ENCODE results near the gene TBL1XR1.

Gene TBL1XR1

DNA sequence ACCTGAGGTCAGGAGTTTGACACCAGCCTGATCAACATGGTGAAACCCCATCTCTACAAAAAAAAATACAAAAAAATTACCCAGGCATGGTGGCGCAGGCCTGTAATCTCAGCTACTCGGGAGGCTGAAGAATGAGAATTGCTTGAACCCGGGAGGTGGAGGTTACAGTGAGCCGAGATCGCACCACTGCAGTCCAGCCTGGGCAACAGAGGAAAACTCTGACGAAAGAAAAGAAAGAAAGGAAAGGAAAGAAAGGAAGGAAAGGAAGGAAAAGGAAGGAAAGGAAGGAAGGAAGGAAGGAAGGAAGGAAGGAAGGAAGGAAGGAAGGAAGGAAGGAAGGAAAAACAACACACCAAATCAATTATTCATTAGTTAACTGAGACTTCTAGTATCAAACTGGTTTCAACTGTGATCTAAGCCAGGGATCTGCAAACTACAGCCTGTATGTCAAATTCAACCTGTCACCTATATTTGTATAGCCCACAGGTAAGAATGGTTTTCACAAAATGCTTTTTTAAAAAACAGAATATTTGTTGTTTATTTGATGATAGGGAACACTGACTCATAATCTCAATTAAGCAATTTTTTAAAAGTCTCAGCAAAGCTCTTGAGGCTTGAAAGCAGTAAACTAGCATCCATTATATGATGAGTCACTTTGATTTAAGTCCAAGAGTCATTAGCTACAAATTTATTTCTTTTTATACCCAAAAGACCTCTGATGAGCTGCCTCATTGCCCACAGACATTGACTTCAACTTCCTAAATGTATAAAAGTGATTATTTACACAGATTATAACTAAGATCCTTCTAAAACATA, 127.6 kb downstream of the TBL1XR1 start:
- Histone ChIP-seq H3K27ac (ENCODE audit: low read depth, low read length) (no peak overlapping the region), H3K9me3 (ENCODE audit: low read length) (no peaks in the 10 kb centered on the region), H3K4me1 (ENCODE audit: insufficient read depth, low read length) (peaks cover 37% of the 10 kb centered on the region), H3K36me3 (ENCODE audit: insufficient read depth, low read length) (no peaks in the 10 kb centered on the region), H3K27me3 (ENCODE audit: control insufficient read depth in 1 of 2, insufficient read depth in 2 of 2, low read length in 2 of 2) (no peaks in the 10 kb centered on the region), H3K4me3 (ENCODE audit: low read depth in 1 of 2, low read length in 2 of 2) (no peak overlapping the region), H3K9ac (ENCODE audit: low read length) (no peak overlapping the region)

DNA sequence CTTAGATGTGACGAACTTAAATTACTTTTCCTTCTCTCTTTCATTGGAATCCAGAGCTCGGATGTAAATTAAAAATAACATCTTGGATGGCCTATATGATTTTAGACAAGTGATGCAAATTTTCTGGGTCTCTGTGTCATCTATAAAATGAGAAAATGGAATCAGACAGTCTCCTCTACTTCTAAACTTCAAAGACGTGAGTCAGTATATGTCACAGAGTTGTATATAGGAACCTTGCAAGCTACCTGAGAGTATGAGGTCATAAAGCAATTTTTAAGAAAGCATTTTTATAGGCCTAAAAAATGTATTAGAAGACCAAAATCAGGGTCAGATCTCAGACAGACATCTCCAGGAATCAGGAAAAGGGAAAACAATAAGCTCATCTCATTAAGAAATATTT, 128.3 kb downstream of the TBL1XR1 start:
- H3K27ac ChIP-seq (ENCODE audit: low read depth, low read length) = no peak overlapping the region
- H3K9me3 ChIP-seq (ENCODE audit: low read length) = no peaks in the 10 kb centered on the region
- peaks cover 37% of the 10 kb centered on the region for H3K4me1 ChIP-seq (ENCODE audit: insufficient read depth, low read length)
- H3K9ac ChIP-seq (ENCODE audit: low read length) = no peak overlapping the region
- H3K27me3 ChIP-seq (ENCODE audit: control insufficient read depth in 1 of 2, insufficient read depth in 2 of 2, low read length in 2 of 2) = no peaks in the 10 kb centered on the region
- no peak overlapping the region for H3K4me3 ChIP-seq (ENCODE audit: low read depth in 1 of 2, low read length in 2 of 2)
- no peaks in the 10 kb centered on the region for H3K36me3 ChIP-seq (ENCODE audit: insufficient read depth, low read length)

DNA sequence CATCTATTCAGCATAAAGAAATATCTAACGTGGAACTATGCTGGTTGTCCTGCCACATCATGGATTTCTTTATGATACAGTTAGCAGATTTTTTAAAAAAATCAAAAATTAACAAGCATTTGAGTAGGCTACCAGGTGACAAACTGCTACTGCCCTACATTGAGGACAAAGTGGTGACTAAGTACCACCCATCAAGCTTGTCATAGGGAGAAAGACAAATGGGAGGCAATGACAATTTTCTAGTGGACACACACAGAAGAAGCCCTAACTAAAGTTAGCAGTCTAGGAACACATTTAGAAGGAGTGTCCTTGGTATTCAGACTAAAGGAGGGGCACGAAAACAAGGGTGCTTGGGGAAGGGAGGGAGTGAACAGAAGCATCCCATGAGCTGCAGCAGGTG, 131.2 kb downstream of the TBL1XR1 start:
- peaks cover 51% of the 10 kb centered on the region for H3K4me1 ChIP-seq (ENCODE audit: insufficient read depth, low read length)
- H3K9ac ChIP-seq (ENCODE audit: low read length) = no peak overlapping the region
- no peak overlapping the region for H3K27ac ChIP-seq (ENCODE audit: low read depth, low read length)
- H3K36me3 ChIP-seq (ENCODE audit: insufficient read depth, low read length) = no peaks in the 10 kb centered on the region
- no peak overlapping the region for H3K4me3 ChIP-seq (ENCODE audit: low read depth in 1 of 2, low read length in 2 of 2)
- H3K27me3 ChIP-seq (ENCODE audit: control insufficient read depth in 1 of 2, insufficient read depth in 2 of 2, low read length in 2 of 2) = no peaks in the 10 kb centered on the region
- no peaks in the 10 kb centered on the region for H3K9me3 ChIP-seq (ENCODE audit: low read length)

- Histone ChIP-seq H3K9me3 (ENCODE audit: low read length) (no peaks in the 10 kb centered on the region), H3K4me3 (ENCODE audit: low read depth in 1 of 2, low read length in 2 of 2) (no peak overlapping the region), H3K9ac (ENCODE audit: low read length) (no peak overlapping the region), H3K27me3 (ENCODE audit: control insufficient read depth in 1 of 2, insufficient read depth in 2 of 2, low read length in 2 of 2) (no peaks in the 10 kb centered on the region), H3K36me3 (ENCODE audit: insufficient read depth, low read length) (no peaks in the 10 kb centered on the region), H3K27ac (ENCODE audit: low read depth, low read length) (no peak overlapping the region), H3K4me1 (ENCODE audit: insufficient read depth, low read length) (peaks cover 51% of the 10 kb centered on the region)
Observed at GRCh38 chr3:177065285-177066033, 131.8 kb downstream of the TBL1XR1 start.

DNA sequence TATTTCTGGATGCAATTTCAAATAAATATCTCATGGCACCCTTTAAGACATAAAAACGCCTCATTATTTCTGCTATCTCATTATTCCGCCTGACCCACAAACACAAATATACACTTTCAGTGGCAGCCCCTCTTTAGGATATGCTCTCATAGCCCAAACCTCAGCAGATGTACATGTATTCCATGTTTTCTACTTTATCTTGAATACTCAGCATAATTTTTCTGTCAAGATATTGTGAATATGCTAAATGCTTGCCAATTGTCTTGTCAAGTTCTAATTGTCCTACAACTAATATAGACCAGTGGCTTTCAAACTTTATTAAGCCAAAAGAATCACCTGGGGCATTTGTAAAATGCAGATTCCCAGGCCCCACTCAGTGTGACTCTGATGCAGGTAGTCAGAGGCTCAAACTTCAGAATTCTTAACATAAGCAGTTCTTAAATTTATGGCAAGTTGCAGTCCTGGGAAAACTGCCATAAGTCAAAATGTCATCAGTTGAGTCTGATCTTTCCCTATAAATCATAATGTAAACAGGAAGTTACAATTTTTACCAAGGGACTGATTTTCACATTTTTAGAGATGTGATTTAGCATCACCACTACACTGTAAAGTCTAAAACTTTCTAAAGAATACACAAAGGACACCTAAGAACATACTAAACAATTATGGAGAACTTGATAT, 135.1 kb downstream of the TBL1XR1 start:
- Histone ChIP-seq H3K27me3 (ENCODE audit: control insufficient read depth in 1 of 2, insufficient read depth in 2 of 2, low read length in 2 of 2) (no peaks in the 10 kb centered on the region), H3K27ac (ENCODE audit: low read depth, low read length) (no peak overlapping the region), H3K36me3 (ENCODE audit: insufficient read depth, low read length) (no peaks in the 10 kb centered on the region), H3K9ac (ENCODE audit: low read length) (no peak overlapping the region), H3K9me3 (ENCODE audit: low read length) (no peaks in the 10 kb centered on the region), H3K4me1 (ENCODE audit: insufficient read depth, low read length) (peaks cover 39% of the 10 kb centered on the region), H3K4me3 (ENCODE audit: low read depth in 1 of 2, low read length in 2 of 2) (no peak overlapping the region)

DNA sequence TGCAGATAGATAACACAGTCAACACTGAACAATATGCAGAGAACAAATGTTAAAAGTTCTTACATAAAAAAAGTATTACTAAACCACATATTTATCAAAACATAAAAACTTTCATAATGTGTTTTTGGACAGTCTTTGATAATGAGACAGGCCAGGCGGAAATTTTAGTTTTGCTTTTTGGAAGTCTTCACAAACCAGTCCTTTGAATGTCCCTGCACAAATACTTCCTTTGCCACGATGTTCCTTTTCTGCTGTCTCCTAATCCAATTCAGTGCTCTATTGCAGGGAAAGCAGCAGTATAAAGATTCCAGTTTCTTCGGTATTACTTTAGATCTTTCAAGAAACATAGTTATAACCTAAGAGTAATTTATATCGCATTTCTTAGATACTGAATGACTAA, 135.9 kb downstream of the TBL1XR1 start:
- Histone ChIP-seq H3K4me3 (ENCODE audit: low read depth in 1 of 2, low read length in 2 of 2) (no peak overlapping the region), H3K27ac (ENCODE audit: low read depth, low read length) (no peak overlapping the region), H3K27me3 (ENCODE audit: control insufficient read depth in 1 of 2, insufficient read depth in 2 of 2, low read length in 2 of 2) (no peaks in the 10 kb centered on the region), H3K4me1 (ENCODE audit: insufficient read depth, low read length) (peaks cover 38% of the 10 kb centered on the region), H3K9me3 (ENCODE audit: low read length) (no peaks in the 10 kb centered on the region), H3K36me3 (ENCODE audit: insufficient read depth, low read length) (no peaks in the 10 kb centered on the region), H3K9ac (ENCODE audit: low read length) (no peak overlapping the region)

DNA sequence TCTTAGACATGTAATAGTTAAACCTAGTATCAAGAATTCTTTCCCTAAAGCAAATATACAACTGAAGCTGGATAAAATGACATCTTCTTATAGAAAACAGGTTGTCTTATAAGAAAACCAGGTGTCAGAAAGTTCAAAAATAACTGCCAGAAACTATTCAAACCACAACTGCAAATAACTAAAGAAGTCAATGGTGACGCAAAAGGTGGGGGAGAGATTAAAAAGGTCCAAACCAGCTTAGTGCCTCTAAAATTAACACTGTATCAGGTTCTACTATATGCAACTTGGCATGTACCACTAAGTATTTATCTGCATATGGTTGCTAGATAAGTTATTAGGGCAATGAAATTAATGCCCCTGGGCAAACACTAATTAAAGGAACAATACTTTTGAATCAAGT, 136.8 kb downstream of the TBL1XR1 start:
- Histone ChIP-seq H3K4me1 (ENCODE audit: insufficient read depth, low read length) (peaks cover 34% of the 10 kb centered on the region), H3K4me3 (ENCODE audit: low read depth in 1 of 2, low read length in 2 of 2) (no peak overlapping the region), H3K9me3 (ENCODE audit: low read length) (no peaks in the 10 kb centered on the region), H3K27me3 (ENCODE audit: control insufficient read depth in 1 of 2, insufficient read depth in 2 of 2, low read length in 2 of 2) (no peaks in the 10 kb centered on the region), H3K9ac (ENCODE audit: low read length) (no peak overlapping the region), H3K27ac (ENCODE audit: low read depth, low read length) (no peak overlapping the region), H3K36me3 (ENCODE audit: insufficient read depth, low read length) (no peaks in the 10 kb centered on the region)

DNA sequence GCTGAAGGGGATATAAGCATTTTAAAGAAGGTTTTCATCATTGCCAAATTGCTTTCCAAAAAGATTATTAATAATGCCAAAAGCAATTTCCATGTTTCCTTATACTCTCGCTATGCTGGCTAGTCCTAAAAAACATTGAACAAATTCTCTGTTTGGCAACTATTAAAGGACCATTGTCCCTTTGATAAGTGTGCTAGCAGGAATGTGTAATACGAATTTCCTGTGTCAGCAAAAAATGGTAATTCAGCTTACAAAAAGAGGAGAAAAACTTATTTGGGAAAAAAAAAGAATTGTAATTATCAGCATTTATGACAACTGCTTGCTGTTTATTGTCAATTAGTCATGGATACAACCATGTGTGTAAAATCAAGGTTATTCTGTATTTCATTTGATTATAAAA, 138.6 kb downstream of the TBL1XR1 start:
- Histone ChIP-seq H3K9ac (ENCODE audit: low read length) (no peak overlapping the region), H3K4me3 (ENCODE audit: low read depth in 1 of 2, low read length in 2 of 2) (no peak overlapping the region), H3K9me3 (ENCODE audit: low read length) (no peaks in the 10 kb centered on the region), H3K27me3 (ENCODE audit: control insufficient read depth in 1 of 2, insufficient read depth in 2 of 2, low read length in 2 of 2) (no peaks in the 10 kb centered on the region), H3K36me3 (ENCODE audit: insufficient read depth, low read length) (no peaks in the 10 kb centered on the region), H3K27ac (ENCODE audit: low read depth, low read length) (no peak overlapping the region), H3K4me1 (ENCODE audit: insufficient read depth, low read length) (peaks cover 29% of the 10 kb centered on the region)

GRCh38 chr3:177057768-177058167, 139.5 kb downstream of the TBL1XR1 start:
- Histone ChIP-seq H3K27me3 (ENCODE audit: control insufficient read depth in 1 of 2, insufficient read depth in 2 of 2, low read length in 2 of 2) (no peaks in the 10 kb centered on the region), H3K27ac (ENCODE audit: low read depth, low read length) (no peak overlapping the region), H3K9me3 (ENCODE audit: low read length) (no peaks in the 10 kb centered on the region), H3K9ac (ENCODE audit: low read length) (no peak overlapping the region), H3K36me3 (ENCODE audit: insufficient read depth, low read length) (no peaks in the 10 kb centered on the region), H3K4me1 (ENCODE audit: insufficient read depth, low read length) (peaks cover 25% of the 10 kb centered on the region), H3K4me3 (ENCODE audit: low read depth in 1 of 2, low read length in 2 of 2) (no peak overlapping the region)

GRCh38 chr3:177056927-177057326, 140.4 kb downstream of the TBL1XR1 start:
- H3K27ac ChIP-seq (ENCODE audit: low read depth, low read length) = no peak overlapping the region
- H3K27me3 ChIP-seq (ENCODE audit: control insufficient read depth in 1 of 2, insufficient read depth in 2 of 2, low read length in 2 of 2) = no peaks in the 10 kb centered on the region
- H3K9me3 ChIP-seq (ENCODE audit: low read length) = no peaks in the 10 kb centered on the region
- H3K4me3 ChIP-seq (ENCODE audit: low read depth in 1 of 2, low read length in 2 of 2) = no peak overlapping the region
- H3K4me1 ChIP-seq (ENCODE audit: insufficient read depth, low read length) = peaks cover 22% of the 10 kb centered on the region
- no peak overlapping the region for H3K9ac ChIP-seq (ENCODE audit: low read length)
- H3K36me3 ChIP-seq (ENCODE audit: insufficient read depth, low read length) = no peaks in the 10 kb centered on the region
